Cardiac muscle cell (in vitro differentiated cells and primary cell): ENCODE results near the gene TPBGL. TPM values are rescaled to one million over a fixed set of nuclear protein-coding genes. Genes with fewer than 3 reads are reported as not detected.
"Not testable (repeated sequence)": the region's sequence is repeated elsewhere in the genome, so short reads cannot be mapped to it uniquely, and the experiment has no call there.

ENCODE experiments used
- DNase-seq, 2 donors: peaks; one replicate each; pipeline versions ENCODE4 v3.0.0 to v3.0.0-alpha.2; 2010 to 2017; ENCODE audit warnings: low read depth in 1 of 2, low spot score in 1 of 2
- H3K27ac ChIP-seq: fragments of 200-600 bp; sonication (generic); 2 replicates; pipeline ENCODE4 v1.5.1; 2016
- H3K27me3 ChIP-seq: fragments of 200-600 bp; sonication (generic); 2 replicates; pipeline ENCODE4 v1.6.0; 2016; ENCODE audit warnings: control low read depth
- H3K36me3 ChIP-seq: fragments of 200-600 bp; sonication (generic); 2 replicates; pipeline ENCODE4 v1.5.1; 2016; ENCODE audit warnings: control low read depth
- H3K4me1 ChIP-seq: fragments of 200-600 bp; sonication (generic); 2 replicates; pipeline ENCODE4 v1.8.1; 2017; ENCODE audit warnings: low read depth, mild to moderate bottlenecking, mixed run types
- H3K4me3 ChIP-seq: fragments of 200-600 bp; sonication (generic); 2 replicates; pipeline ENCODE4 v1.5.1; 2016; ENCODE audit warnings: mild to moderate bottlenecking
- H3K9me3 ChIP-seq: fragments of 200-600 bp; sonication (generic); 2 replicates; pipeline ENCODE4 v1.5.1; 2017; ENCODE audit warnings: low read depth, mild to moderate bottlenecking, control low read depth
- polyA plus RNA-seq: library from polyadenylated mRNA; unstranded; fragments of >200 nt; fragmentation: Nextera tagmentation; extraction: Ambion mirVana; gene quantifications from 2 replicates; pipeline ENCODE4 v1.2.1, GENCODE V29; 2016
- total RNA-seq: library from RNA; depleted of rRNA; stranded (reverse); fragments of >200 nt; gene quantifications from 2 replicates; pipeline ENCODE4 v1.2.3, GENCODE V29; 2016
- TF ChIP-seq, protein P1 (sequence below): IDR thresholded peaks from 2 replicates; pipeline ENCODE4 v1.5.1; 2012; ENCODE audit warnings: low read depth, mild to moderate bottlenecking, low read length

TPBGL gene
- total and polyA plus RNA-seq, 2 experiments from 2014 or later = 0.21 to 0.56 TPM

DNA sequence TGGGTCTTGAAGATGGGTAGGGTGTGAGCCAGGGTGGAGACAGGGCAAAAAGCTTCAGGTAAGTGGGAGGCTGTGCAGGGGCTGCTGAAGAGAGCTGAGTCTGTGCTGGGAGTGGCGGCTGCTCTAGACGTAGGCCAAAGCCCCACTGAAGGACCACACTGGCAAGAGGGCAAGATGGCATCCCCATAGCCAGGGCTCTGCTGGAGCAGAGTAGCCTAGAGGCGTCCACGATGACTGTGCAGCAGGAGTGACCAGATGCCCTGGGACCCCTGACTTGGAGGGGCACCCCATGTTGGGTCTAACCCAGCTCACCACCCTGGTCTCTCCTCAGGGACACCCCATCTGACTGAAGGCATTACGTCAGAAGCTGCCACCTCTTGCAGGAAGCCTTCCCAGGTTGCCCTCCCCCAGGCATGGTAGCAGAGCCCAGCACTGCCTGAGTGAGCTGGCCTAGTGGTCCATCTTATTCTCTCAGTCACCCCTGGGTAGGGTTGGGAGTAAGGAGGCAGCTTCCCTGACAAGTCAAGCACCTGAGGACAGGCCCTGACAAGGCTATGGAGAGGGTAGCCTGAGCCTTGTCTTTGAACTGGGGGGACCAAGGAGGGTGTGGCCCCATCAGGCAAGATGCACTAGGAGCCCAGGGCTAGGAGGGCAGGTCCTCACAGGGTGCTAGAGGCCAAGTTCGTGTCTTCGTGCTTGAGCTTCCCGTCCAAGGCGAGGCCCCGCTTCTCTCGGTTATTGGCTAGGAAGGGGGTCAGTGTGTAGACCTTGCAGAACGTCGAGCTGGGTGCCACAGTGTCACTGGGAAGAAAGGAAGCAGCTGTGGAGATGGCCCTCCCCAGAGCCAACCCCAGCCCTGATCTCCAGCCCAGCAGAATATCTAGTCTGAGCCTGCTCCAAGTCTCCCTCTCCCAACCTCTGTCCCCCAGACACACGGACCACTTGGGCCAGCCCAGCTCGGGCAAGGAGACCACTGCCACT lies 33.1 kb downstream of the TPBGL start:
- no peaks in the 10 kb centered on the region for H3K27me3 ChIP-seq
- H3K4me1 ChIP-seq = no peaks in the 10 kb centered on the region
- H3K4me3 ChIP-seq = no peak overlapping the region
- H3K27ac ChIP-seq = no peak overlapping the region
- H3K9me3 ChIP-seq = no peaks in the 10 kb centered on the region
- TF ChIP-seq, protein P1, sequence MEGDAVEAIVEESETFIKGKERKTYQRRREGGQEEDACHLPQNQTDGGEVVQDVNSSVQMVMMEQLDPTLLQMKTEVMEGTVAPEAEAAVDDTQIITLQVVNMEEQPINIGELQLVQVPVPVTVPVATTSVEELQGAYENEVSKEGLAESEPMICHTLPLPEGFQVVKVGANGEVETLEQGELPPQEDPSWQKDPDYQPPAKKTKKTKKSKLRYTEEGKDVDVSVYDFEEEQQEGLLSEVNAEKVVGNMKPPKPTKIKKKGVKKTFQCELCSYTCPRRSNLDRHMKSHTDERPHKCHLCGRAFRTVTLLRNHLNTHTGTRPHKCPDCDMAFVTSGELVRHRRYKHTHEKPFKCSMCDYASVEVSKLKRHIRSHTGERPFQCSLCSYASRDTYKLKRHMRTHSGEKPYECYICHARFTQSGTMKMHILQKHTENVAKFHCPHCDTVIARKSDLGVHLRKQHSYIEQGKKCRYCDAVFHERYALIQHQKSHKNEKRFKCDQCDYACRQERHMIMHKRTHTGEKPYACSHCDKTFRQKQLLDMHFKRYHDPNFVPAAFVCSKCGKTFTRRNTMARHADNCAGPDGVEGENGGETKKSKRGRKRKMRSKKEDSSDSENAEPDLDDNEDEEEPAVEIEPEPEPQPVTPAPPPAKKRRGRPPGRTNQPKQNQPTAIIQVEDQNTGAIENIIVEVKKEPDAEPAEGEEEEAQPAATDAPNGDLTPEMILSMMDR = no peak
- DNase-seq = no peak
- H3K36me3 ChIP-seq = no peaks in the 10 kb centered on the region

DNA sequence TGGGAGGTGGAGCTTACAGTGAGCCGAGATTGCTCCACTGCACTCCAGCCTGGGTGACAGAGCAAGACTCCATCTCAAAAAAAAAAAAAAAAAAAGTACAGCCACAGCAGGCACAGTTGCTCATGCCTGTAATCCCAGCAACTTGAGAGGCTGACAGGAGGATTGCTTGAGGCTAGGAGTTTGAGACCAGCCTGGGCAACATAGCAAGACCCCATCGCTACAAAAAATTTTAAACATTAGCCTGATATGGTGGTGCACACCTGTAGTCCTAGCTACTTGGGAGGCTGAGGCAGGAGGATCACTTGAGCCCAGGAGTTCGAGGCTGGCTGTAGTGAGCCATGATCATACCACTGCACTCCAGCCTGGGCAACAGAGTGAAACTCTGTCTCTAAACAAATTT lies 34.1 kb downstream of the TPBGL start:
- not testable (repeated sequence) for DNase-seq, H3K36me3 ChIP-seq, H3K27me3 ChIP-seq, H3K4me3 ChIP-seq, H3K9me3 ChIP-seq, H3K27ac ChIP-seq, H3K4me1 ChIP-seq

DNA sequence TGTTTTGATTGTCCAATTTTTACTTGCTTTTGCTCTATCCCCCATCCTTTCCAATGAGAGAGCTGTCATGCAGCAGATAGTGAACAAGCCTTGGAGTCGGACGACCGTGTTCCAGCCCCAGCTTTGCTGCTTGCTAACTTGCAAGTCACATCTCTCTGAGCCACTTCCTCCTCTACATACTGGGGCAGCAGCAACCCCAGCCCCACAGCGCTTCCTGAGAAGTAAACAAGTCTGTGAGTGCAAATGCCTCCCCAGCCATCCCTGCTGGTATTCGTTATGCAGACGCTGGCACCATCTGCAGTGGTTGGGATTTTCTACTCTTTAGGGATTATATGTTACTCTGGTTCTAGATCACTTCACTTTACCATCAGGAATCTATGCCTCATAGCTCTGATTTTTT lies 35.0 kb downstream of the TPBGL start:
- Histone ChIP-seq H3K4me1 (no peaks in the 10 kb centered on the region), H3K27ac (no peak overlapping the region), H3K27me3 (no peaks in the 10 kb centered on the region), H3K9me3 (no peaks in the 10 kb centered on the region), H3K4me3 (no peak overlapping the region), H3K36me3 (no peaks in the 10 kb centered on the region)
- TF ChIP-seq, protein P1 = no peak
- no peak for DNase-seq

DNA sequence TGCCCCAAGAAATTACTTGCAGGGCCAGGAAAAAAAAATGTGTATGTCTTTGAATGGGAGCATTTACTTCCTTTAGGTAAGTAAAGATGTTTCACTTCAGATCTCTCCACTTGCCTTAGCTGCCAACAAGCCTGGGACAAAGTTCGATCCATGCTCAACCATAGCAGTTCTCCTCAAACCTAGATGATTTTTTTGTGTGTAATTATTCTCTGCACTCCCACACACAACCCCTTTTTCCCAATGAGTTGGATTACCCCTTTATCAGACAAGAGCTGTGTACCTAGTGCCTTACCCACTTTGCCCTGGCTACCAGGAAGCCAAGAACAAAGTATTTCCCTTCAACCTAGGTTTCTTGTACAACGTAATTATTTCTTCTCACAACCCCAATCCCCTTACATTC lies 35.6 kb downstream of the TPBGL start:
- Histone ChIP-seq H3K27me3 (no peaks in the 10 kb centered on the region), H3K4me3 (no peak overlapping the region), H3K4me1 (no peaks in the 10 kb centered on the region), H3K9me3 (no peaks in the 10 kb centered on the region), H3K36me3 (no peaks in the 10 kb centered on the region), H3K27ac (no peak overlapping the region)
- DNase-seq = no peak
- TF ChIP-seq, protein P1 = no peak

DNA sequence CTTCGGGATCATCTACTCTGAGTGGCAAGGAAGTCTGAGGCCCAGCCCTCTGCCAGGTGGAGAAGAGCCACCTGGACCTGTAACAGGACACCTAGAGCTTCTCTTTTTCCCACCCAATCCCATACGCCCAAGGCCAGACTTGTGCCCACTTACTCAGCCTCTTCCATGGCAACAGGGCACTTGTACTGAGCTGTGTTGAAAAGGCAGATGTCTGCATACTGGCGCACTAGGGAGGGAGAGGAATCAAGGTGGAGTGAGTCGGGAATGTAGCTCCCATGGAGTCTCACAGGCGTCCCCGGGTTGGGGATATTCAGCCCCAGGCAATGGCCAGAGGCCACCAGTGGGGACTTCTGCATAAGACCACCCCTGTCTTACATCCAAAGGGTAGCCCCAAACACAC lies 36.1 kb downstream of the TPBGL start:
- Histone ChIP-seq H3K4me3 (no peak overlapping the region), H3K9me3 (no peaks in the 10 kb centered on the region), H3K27ac (no peak overlapping the region), H3K36me3 (no peaks in the 10 kb centered on the region), H3K27me3 (no peaks in the 10 kb centered on the region), H3K4me1 (no peaks in the 10 kb centered on the region)
- TF ChIP-seq, protein P1 = no peak
- no peak for DNase-seq

DNA sequence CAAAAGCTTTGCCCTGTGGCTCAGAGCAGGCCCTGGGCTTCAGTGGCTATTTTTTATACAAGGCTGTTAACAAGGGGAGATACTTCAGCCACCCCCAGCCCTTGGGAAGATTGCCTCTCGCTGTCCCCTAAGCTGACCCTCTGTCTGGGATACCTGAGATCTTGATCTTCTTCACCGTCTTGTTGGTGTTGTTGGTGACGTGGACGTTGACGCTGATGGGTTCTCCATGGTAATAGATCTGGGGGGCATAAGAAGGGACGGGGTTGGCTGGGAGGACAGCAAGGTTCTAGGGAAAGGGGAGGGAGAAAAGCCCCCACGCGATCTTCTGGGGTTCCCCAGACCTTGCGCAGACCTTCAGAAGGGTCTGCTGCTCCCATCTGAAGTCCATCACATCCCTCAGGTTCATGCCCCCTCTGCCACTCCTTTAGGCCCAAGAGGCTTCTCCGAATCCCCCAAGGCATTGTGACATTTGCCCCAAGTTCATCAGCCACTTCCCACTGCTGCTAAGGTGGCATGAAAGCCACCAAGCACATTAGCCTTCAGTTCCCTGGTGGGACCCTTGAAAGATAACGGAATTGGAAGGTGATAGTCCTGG lies 36.7 kb downstream of the TPBGL start:
- no peak for DNase-seq
- Histone ChIP-seq H3K4me3 (no peak overlapping the region), H3K27ac (no peak overlapping the region), H3K27me3 (no peaks in the 10 kb centered on the region), H3K36me3 (no peaks in the 10 kb centered on the region), H3K9me3 (no peaks in the 10 kb centered on the region), H3K4me1 (no peaks in the 10 kb centered on the region)
- TF ChIP-seq, protein P1 = no peak
